Activated CD4-positive, alpha-beta memory T cell treated with anti-CD3 and anti-CD28 coated beads for 36 hours (primary cell): ENCODE results near the gene CUL9. TPM values are rescaled to one million over a fixed set of nuclear protein-coding genes. Genes with fewer than 3 reads are reported as not detected.

ENCODE experiments used
- CTCF ChIA-PET: fragments of 350-600 bp; sonication (Branson Sonifier 250); formaldehyde crosslinking; loops from one replicate; lab custom pipeline; 2021; ENCODE audit warnings: antibody characterized with exemption, inconsistent platforms; lab: Charles Lee
- POLR2A ChIA-PET: fragments of 350-600 bp; sonication (Branson Sonifier 250); formaldehyde crosslinking; loops from one replicate; lab custom pipeline; 2021; ENCODE audit warnings: antibody characterized with exemption; lab: Charles Lee
- DNase-seq: peaks from one replicate; pipeline ENCODE4 v3.0.0-alpha.2; 2020
- H3K27ac Mint-ChIP-seq: one replicate; pipeline ENCODE4 v1.8.0; 2021; ENCODE audit warnings: mixed read lengths
- H3K27me3 Mint-ChIP-seq: one replicate; pipeline ENCODE4 v1.8.0; 2021; ENCODE audit warnings: mixed read lengths
- H3K36me3 Mint-ChIP-seq: one replicate; pipeline ENCODE4 v1.8.0; 2021; ENCODE audit warnings: mixed read lengths
- H3K4me1 Mint-ChIP-seq: one replicate; pipeline ENCODE4 v1.8.0; 2021; ENCODE audit warnings: low read depth, mixed read lengths
- H3K4me3 Mint-ChIP-seq: one replicate; pipeline ENCODE4 v1.8.0; 2021; ENCODE audit warnings: mild to moderate bottlenecking, mixed read lengths
- H3K9me3 Mint-ChIP-seq: one replicate; pipeline ENCODE4 v1.8.0; 2021; ENCODE audit warnings: mixed read lengths
- intact Hi-C: fragments of 100-400 bp; cut with micrococcal nuclease; formaldehyde crosslinking; loops from one replicate; pipeline ENCODE4 v1.15.1; 2023
- total RNA-seq, 2 experiments: library from RNA; stranded (reverse); gene quantifications; one replicate each; pipeline ENCODE4 v1.2.3, GENCODE V29; 2021

Gene CUL9
- total RNA-seq, 2 experiments from 2014 or later = 37.8 to 38.4 TPM

GRCh38 chr6:43203029-43203717 is 21.2 kb downstream of the CUL9 start:
- intact Hi-C loops = no loop called here
- Mint-ChIP-seq H3K9me3 (no peaks in the 10 kb centered on the region), H3K27ac (no peak overlapping the region), H3K4me1 (no peaks in the 10 kb centered on the region), H3K4me3 (no peak overlapping the region), H3K36me3 (peaks cover 21% of the 10 kb centered on the region), H3K27me3 (no peaks in the 10 kb centered on the region)
- ChIA-PET POLR2A (interaction anchor here (0.7 kb wide), 1 partner anchor 289 kb away, joined by 3 read pairs; no protein-coding TSS in a partner anchor), CTCF (no interaction called here)
- no peak for DNase-seq

GRCh38 chr6:43203718-43204095 is 21.7 kb downstream of the CUL9 start:
- no peaks in the 10 kb centered on the region for H3K4me1 Mint-ChIP-seq
- intact Hi-C loops = no loop called here
- H3K4me3 Mint-ChIP-seq = no peak overlapping the region
- no peak overlapping the region for H3K27ac Mint-ChIP-seq
- H3K36me3 Mint-ChIP-seq = peaks cover 21% of the 10 kb centered on the region
- CTCF ChIA-PET = no interaction called here
- POLR2A ChIA-PET = interaction anchor here (0.7 kb wide), 1 partner anchor 290 kb away, joined by 3 read pairs; no protein-coding TSS in a partner anchor
- DNase-seq = no peak
- no peaks in the 10 kb centered on the region for H3K27me3 Mint-ChIP-seq
- H3K9me3 Mint-ChIP-seq = no peaks in the 10 kb centered on the region

GRCh38 chr6:43204271-43205105 is 22.5 kb downstream of the CUL9 start:
- ChIA-PET CTCF (no interaction called here), POLR2A (no interaction called here)
- no peaks in the 10 kb centered on the region for H3K4me1 Mint-ChIP-seq
- peaks cover 21% of the 10 kb centered on the region for H3K36me3 Mint-ChIP-seq
- H3K4me3 Mint-ChIP-seq = no peak overlapping the region
- no peaks in the 10 kb centered on the region for H3K9me3 Mint-ChIP-seq
- H3K27me3 Mint-ChIP-seq = no peaks in the 10 kb centered on the region
- no peak for DNase-seq
- no peak overlapping the region for H3K27ac Mint-ChIP-seq
- intact Hi-C loops = no loop called here

GRCh38 chr6:43205849-43206248 is 23.9 kb downstream of the CUL9 start:
- H3K27me3 Mint-ChIP-seq = no peaks in the 10 kb centered on the region
- H3K9me3 Mint-ChIP-seq = no peaks in the 10 kb centered on the region
- no peak overlapping the region for H3K4me3 Mint-ChIP-seq
- ChIA-PET POLR2A (interaction anchor here (0.6 kb wide), 1 partner anchor 268 kb away, joined by 3 read pairs; no protein-coding TSS in a partner anchor), CTCF (no interaction called here)
- H3K27ac Mint-ChIP-seq = no peak overlapping the region
- no peak for DNase-seq
- no peaks in the 10 kb centered on the region for H3K4me1 Mint-ChIP-seq
- H3K36me3 Mint-ChIP-seq = peaks cover 16% of the 10 kb centered on the region
- intact Hi-C loops = no loop called here

- ChIA-PET CTCF (no interaction called here), POLR2A (no interaction called here)
- no peaks in the 10 kb centered on the region for H3K4me1 Mint-ChIP-seq
- no peaks in the 10 kb centered on the region for H3K27me3 Mint-ChIP-seq
- H3K4me3 Mint-ChIP-seq = no peak overlapping the region
- intact Hi-C loops = no loop called here
- H3K9me3 Mint-ChIP-seq = no peaks in the 10 kb centered on the region
- no peak for DNase-seq
- H3K36me3 Mint-ChIP-seq = peaks cover 13% of the 10 kb centered on the region
- no peak overlapping the region for H3K27ac Mint-ChIP-seq
These were observed 25.3 kb downstream of the CUL9 start for GRCh38 chr6:43207286-43207685.

- intact Hi-C loops = no loop called here
- no peaks in the 10 kb centered on the region for H3K4me1 Mint-ChIP-seq
- H3K27me3 Mint-ChIP-seq = no peaks in the 10 kb centered on the region
- no peak overlapping the region for H3K4me3 Mint-ChIP-seq
- POLR2A ChIA-PET = interaction anchor here (2.7 kb wide), 1 partner anchor 12 kb away, joined by 9 read pairs; no protein-coding TSS in a partner anchor
- no peak for DNase-seq
- H3K27ac Mint-ChIP-seq = no peak overlapping the region
- no peaks in the 10 kb centered on the region for H3K9me3 Mint-ChIP-seq
- peaks cover 11% of the 10 kb centered on the region for H3K36me3 Mint-ChIP-seq
- CTCF ChIA-PET = interaction anchor here (0.8 to 2.4 kb wide), 2 partner anchors 8 to 17 kb away, joined by 4 to 8 read pairs; partner anchors contain the start of gene DNPH1
These were observed 30.0 kb downstream of the CUL9 start for GRCh38 chr6:43211955-43212354.

GRCh38 chr6:43213431-43213830 is 31.4 kb downstream of the CUL9 start:
- intact Hi-C loops = no loop called here
- H3K4me3 Mint-ChIP-seq = no peak overlapping the region
- CTCF ChIA-PET = interaction anchor here (0.6 to 2.4 kb wide), 2 partner anchors 16 to 303 kb away, joined by 3 to 8 read pairs; partner anchors contain the start of genes DNPH1 and YIPF3
- peaks cover 12% of the 10 kb centered on the region for H3K36me3 Mint-ChIP-seq
- no peak overlapping the region for H3K27ac Mint-ChIP-seq
- POLR2A ChIA-PET = interaction anchor here (2.7 kb wide), 1 partner anchor 10 kb away, joined by 9 read pairs; no protein-coding TSS in a partner anchor
- no peaks in the 10 kb centered on the region for H3K27me3 Mint-ChIP-seq
- no peaks in the 10 kb centered on the region for H3K4me1 Mint-ChIP-seq
- DNase-seq = no peak
- H3K9me3 Mint-ChIP-seq = no peaks in the 10 kb centered on the region

- DNase-seq = no peak
- peaks cover 19% of the 10 kb centered on the region for H3K36me3 Mint-ChIP-seq
- ChIA-PET CTCF (interaction anchor here (1.0 kb wide), 1 partner anchor 14 kb away, joined by 3 read pairs; no protein-coding TSS in a partner anchor), POLR2A (no interaction called here)
- H3K4me3 Mint-ChIP-seq = no peak overlapping the region
- H3K4me1 Mint-ChIP-seq = no peaks in the 10 kb centered on the region
- no peaks in the 10 kb centered on the region for H3K9me3 Mint-ChIP-seq
- intact Hi-C loops = no loop called here
- H3K27ac Mint-ChIP-seq = no peak overlapping the region
- no peaks in the 10 kb centered on the region for H3K27me3 Mint-ChIP-seq
These were observed 33.1 kb downstream of the CUL9 start for GRCh38 chr6:43215066-43215465.

GRCh38 chr6:43216200-43216599 is 34.2 kb downstream of the CUL9 start:
- Mint-ChIP-seq H3K27ac (no peak overlapping the region), H3K36me3 (peaks cover 19% of the 10 kb centered on the region), H3K27me3 (no peaks in the 10 kb centered on the region), H3K9me3 (no peaks in the 10 kb centered on the region), H3K4me3 (no peak overlapping the region), H3K4me1 (no peaks in the 10 kb centered on the region)
- CTCF ChIA-PET = interaction anchor here (0.5 to 0.9 kb wide), 3 partner anchors 13 to 30 kb away, joined by 3 to 4 read pairs (median 3); partner anchors contain the start of gene DNPH1
- no peak for DNase-seq
- intact Hi-C loops = no loop called here
- POLR2A ChIA-PET = interaction anchor here (1.2 kb wide), 1 partner anchor 46 kb away, joined by 4 read pairs; no protein-coding TSS in a partner anchor

- H3K27ac Mint-ChIP-seq = no peak overlapping the region
- H3K4me3 Mint-ChIP-seq = no peak overlapping the region
- H3K27me3 Mint-ChIP-seq = no peaks in the 10 kb centered on the region
- H3K36me3 Mint-ChIP-seq = peaks cover 21% of the 10 kb centered on the region
- CTCF ChIA-PET = interaction anchor here (0.8 to 4.1 kb wide), 2 partner anchors 12 to 314 kb away, joined by 3 to 18 read pairs; partner anchors contain the start of gene DNPH1
- peaks cover 9% of the 10 kb centered on the region for H3K4me1 Mint-ChIP-seq
- POLR2A ChIA-PET = interaction anchor here (1.2 kb wide), 1 partner anchor 47 kb away, joined by 4 read pairs; no protein-coding TSS in a partner anchor
- H3K9me3 Mint-ChIP-seq = no peaks in the 10 kb centered on the region
- DNase-seq = no peak
- intact Hi-C loops = no loop called here
These were observed 35.4 kb downstream of the CUL9 start for GRCh38 chr6:43217351-43217750.

GRCh38 chr6:43219119-43219518 is 37.1 kb downstream of the CUL9 start:
- Mint-ChIP-seq H3K4me3 (no peak overlapping the region), H3K9me3 (no peaks in the 10 kb centered on the region), H3K4me1 (peaks cover 26% of the 10 kb centered on the region), H3K27me3 (no peaks in the 10 kb centered on the region), H3K27ac (no peak overlapping the region), H3K36me3 (peaks cover 24% of the 10 kb centered on the region)
- ChIA-PET POLR2A (no interaction called here), CTCF (interaction anchor here (4.1 kb wide), 1 partner anchor 10 kb away, joined by 18 read pairs; the partner anchor contains the start of gene DNPH1)
- DNase-seq = no peak
- intact Hi-C loops = no loop called here
